Neutrophil (primary cell): ENCODE measurements around the gene CCDC70.

Source experiments
- H3K27ac ChIP-seq: fragments of 200-600 bp; sonication (generic); 2 replicates; pipeline ENCODE4 v1.5.1; 2016; ENCODE audit warnings: mild to moderate bottlenecking, moderate library complexity
- H3K27me3 ChIP-seq: fragments of 200-600 bp; sonication (generic); 2 replicates; pipeline ENCODE4 v1.6.0; 2016; ENCODE audit warnings: mild to moderate bottlenecking
- H3K36me3 ChIP-seq: fragments of 200-600 bp; sonication (generic); 2 replicates; pipeline ENCODE4 v1.5.1; 2017
- H3K4me1 ChIP-seq, 2 experiments: fragments of 200-600 bp in 1 of 2; sonication (generic) in 1 of 2; 1 replicate in 1 of 2; 2 replicates in 1 of 2; pipeline versions ENCODE4 v1.5.1 to v1.6.1; 2013 to 2016; ENCODE audit warnings: low read depth in 1 of 2, low read length in 1 of 2, mild to moderate bottlenecking in 1 of 2, moderate library complexity in 1 of 2; ENCODE audit not compliant: control insufficient read depth in 1 of 2, insufficient read depth in 1 of 2
- H3K4me3 ChIP-seq, 2 experiments: fragments of 200-600 bp in 1 of 2; sonication (generic) in 1 of 2; 1 replicate in 1 of 2; 2 replicates in 1 of 2; pipeline ENCODE4 v1.5.1; 2013 to 2016; ENCODE audit warnings: low read depth in 1 of 2, low read length in 1 of 2, mild to moderate bottlenecking in 1 of 2, moderate library complexity in 1 of 2
- H3K9me3 ChIP-seq: fragments of 200-600 bp; sonication (generic); 2 replicates; pipeline ENCODE4 v1.5.1; 2016
- TF ChIP-seq, protein P1 (sequence below): fragments of 200-600 bp; sonication (generic); IDR thresholded peaks from 2 replicates; pipeline ENCODE4 v1.5.1; 2016; ENCODE audit warnings: antibody characterized with exemption

The CCDC70 gene

DNA sequence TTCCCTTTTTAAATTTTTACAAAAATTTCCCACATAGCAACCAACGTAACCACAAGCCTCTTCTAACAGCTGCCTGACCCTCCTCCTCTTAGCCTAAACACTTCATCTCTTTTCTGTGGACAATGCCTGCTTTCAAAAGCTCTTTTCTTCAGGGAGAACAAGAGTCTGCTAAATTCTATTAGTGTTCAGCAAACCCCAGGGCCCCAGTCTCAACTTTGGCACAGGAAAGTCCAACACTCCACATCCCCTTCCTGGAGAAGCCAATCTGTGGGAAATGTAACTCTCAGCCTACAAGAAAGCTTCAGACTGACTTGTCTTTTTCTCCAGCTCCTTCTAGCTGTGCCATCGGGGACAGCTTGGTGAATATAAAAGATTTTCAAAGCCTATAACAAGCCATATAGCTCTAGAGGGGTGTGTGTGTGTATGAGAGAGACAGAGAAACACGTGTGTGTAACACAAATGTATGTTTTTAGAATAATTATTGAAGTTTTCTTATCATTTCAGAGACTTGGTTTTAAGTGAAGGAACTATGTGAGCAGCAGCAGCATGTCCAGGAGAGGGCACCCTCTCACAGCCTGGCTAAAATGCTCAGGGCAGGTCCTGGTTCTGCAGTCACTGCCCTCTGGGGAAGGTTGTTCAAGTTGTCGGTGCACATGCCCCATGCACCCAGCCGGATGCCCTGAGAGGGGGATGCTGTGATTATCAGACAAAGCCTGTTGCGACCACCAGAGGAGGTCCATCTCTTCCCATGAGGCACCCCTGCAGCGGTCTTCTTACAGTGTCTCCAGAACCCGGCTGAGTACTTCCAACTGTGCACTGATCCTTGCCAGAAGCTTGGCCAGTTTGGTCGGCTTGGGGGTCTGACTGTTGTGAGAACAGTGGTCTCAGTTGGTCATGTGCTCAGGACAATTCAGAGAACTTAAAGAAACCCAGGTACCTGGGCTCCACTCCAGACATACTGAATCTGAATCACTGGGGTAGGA, 34.4 kb downstream of the CCDC70 start:
- Histone ChIP-seq H3K27me3 (no peaks in the 10 kb centered on the region), H3K9me3 (no peaks in the 10 kb centered on the region), H3K4me1 (peaks cover 13 to 14% of the 10 kb centered on the region in 2 experiments), H3K4me3 (no peak overlapping the region), H3K27ac (no peak overlapping the region), H3K36me3 (no peaks in the 10 kb centered on the region)
- TF ChIP-seq, protein P1, sequence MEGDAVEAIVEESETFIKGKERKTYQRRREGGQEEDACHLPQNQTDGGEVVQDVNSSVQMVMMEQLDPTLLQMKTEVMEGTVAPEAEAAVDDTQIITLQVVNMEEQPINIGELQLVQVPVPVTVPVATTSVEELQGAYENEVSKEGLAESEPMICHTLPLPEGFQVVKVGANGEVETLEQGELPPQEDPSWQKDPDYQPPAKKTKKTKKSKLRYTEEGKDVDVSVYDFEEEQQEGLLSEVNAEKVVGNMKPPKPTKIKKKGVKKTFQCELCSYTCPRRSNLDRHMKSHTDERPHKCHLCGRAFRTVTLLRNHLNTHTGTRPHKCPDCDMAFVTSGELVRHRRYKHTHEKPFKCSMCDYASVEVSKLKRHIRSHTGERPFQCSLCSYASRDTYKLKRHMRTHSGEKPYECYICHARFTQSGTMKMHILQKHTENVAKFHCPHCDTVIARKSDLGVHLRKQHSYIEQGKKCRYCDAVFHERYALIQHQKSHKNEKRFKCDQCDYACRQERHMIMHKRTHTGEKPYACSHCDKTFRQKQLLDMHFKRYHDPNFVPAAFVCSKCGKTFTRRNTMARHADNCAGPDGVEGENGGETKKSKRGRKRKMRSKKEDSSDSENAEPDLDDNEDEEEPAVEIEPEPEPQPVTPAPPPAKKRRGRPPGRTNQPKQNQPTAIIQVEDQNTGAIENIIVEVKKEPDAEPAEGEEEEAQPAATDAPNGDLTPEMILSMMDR: peak; percentile 41

DNA sequence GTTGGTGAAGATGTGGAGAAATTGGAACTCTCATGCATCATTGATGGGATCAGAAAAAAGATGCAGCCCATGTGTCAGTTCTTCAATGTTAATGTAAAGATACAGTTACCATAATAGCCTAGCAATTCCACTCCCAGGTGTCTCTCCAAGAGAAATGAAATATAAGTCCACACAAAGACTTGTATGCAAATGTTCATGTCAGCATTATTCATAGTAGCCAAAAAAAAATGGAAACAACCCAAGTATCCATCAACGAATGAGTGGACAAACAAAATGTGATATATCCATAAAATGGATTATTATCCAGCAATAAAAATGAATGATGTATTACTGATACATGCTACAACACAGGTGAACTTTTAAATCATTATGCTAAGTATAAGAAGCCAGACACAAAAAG, 38.7 kb downstream of the CCDC70 start:
- no peaks in the 10 kb centered on the region for H3K36me3 ChIP-seq
- H3K4me3 ChIP-seq: no peak overlapping the region
- TF ChIP-seq, protein P1: no peak
- H3K27me3 ChIP-seq: no peaks in the 10 kb centered on the region
- H3K4me1 ChIP-seq: no peaks in the 10 kb centered on the region
- no peak overlapping the region for H3K27ac ChIP-seq
- H3K9me3 ChIP-seq: no peaks in the 10 kb centered on the region

DNA sequence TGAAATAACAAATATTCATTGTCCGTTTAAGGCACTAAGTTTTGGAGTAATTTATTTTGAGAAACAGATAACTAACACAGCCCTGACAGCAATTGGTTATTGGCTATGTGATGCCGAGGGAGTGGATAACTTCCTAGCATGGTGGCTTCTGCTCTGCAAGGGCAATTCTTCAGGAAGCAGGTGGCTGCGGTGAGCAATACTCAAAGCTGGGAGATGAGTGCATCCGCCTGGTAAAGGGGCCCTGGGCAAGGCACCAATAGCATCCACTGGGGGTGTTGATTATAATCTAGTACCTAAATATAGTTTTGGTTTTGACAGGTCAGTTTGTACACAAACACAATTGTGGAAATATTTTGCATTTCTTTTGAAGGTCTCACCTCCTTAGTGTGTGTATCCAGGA, 41.0 kb downstream of the CCDC70 start:
- Histone ChIP-seq H3K9me3 (no peaks in the 10 kb centered on the region), H3K36me3 (no peaks in the 10 kb centered on the region), H3K27me3 (no peaks in the 10 kb centered on the region), H3K4me1 (no peaks in the 10 kb centered on the region), H3K4me3 (no peak overlapping the region), H3K27ac (no peak overlapping the region)
- TF ChIP-seq, protein P1: no peak

DNA sequence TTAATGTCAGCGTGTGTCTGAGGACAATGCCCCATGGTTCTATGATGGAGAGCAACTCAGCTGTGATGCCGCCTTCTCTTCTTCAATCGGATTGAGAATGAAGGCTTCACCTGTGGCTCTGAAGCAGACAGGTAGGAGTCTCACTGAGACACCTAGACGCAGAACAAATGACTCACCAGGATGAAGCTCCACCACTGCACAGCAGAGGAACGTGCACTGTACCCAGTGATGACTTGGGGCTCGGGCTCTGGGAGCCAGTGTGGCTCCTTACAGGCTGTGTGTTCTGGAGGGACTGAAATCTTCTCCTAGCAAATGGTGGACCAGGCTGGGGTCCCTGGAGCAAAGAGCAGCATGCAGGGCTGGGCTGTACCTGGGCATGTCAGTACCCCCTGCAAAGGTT, 44.0 kb downstream of the CCDC70 start:
- no peak overlapping the region for H3K4me3 ChIP-seq

DNA sequence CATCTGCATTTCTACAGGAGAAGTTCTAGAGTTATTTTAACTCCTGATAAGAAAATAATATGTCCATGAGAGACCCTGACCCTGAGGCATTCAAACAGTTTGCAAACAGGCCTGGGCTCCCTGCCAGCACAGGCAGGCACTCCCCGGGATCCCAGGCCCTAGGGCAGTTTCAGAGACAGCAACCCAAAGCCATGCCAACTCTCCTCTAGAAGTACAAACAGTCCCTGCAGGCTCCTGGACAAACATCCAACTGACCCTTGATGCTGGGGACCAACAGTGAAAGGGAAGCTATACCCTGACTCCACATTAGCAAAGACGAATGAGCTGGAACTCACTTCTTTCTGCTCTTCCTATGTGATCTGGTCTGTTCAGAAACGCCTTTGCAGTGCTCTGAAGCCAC, 44.8 kb downstream of the CCDC70 start:
- H3K36me3 ChIP-seq: no peaks in the 10 kb centered on the region
- H3K27me3 ChIP-seq: no peaks in the 10 kb centered on the region
- no peak overlapping the region for H3K4me3 ChIP-seq
- H3K9me3 ChIP-seq: no peaks in the 10 kb centered on the region
- no peak overlapping the region for H3K27ac ChIP-seq
- no peaks in the 10 kb centered on the region for H3K4me1 ChIP-seq
- TF ChIP-seq, protein P1: no peak

More for the DNA sequence above, 44.0 kb downstream of the CCDC70 start:
- Histone ChIP-seq H3K36me3 (no peaks in the 10 kb centered on the region), H3K27ac (no peak overlapping the region), H3K9me3 (no peaks in the 10 kb centered on the region), H3K4me1 (no peaks in the 10 kb centered on the region), H3K27me3 (no peaks in the 10 kb centered on the region)
- TF ChIP-seq, protein P1: no peak
